ENCODE results near the gene NCAM2.

NCAM2 gene

DNA sequence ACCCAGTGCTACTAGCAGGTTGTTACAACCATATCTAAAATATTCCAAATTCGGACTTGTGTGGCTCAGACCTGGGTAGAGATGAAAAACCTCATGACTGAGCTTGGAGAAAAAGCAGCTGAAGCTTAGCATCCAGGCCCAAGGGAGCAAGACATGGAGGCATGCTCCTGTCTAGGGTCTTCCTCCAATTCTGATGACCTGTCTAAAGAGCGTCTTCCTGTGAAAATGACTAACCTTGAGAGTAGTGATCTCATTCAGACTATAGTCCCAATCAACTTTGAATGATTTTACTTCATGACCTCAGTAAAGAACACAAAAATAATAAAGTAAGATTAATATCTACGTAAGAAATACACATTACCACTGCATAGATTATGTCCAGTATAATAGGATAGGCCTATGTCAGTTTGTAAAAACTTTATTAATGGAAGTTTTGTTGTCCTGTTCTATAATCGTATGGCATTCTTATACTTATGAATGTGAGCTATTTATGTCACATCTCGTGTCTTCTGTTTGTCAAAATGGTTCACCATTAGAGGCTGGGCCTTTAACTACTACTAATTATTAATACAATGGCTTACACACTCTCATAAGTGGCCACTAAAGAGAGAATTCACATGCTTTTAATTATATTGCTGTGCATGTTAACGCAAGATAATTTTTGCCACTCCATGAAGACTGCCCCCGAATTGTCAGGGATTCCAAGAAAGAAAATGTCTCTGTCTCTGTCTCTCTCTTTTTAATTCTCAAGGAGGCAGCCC lies 201.3 kb downstream of the NCAM2 start:
- Mint-ChIP-seq H3K4me1 (peaks cover 15% of the 10 kb centered on the region), H3K9me3 (no peaks in the 10 kb centered on the region), H3K4me3 (peak overlapping the region; percentile 13 to 25), H3K27me3 (no peaks in the 10 kb centered on the region), H3K27ac (peak overlapping the region in 1 of 2 donors; percentile 71)
- DNase-seq = no peak
- ATAC-seq = no peak

DNA sequence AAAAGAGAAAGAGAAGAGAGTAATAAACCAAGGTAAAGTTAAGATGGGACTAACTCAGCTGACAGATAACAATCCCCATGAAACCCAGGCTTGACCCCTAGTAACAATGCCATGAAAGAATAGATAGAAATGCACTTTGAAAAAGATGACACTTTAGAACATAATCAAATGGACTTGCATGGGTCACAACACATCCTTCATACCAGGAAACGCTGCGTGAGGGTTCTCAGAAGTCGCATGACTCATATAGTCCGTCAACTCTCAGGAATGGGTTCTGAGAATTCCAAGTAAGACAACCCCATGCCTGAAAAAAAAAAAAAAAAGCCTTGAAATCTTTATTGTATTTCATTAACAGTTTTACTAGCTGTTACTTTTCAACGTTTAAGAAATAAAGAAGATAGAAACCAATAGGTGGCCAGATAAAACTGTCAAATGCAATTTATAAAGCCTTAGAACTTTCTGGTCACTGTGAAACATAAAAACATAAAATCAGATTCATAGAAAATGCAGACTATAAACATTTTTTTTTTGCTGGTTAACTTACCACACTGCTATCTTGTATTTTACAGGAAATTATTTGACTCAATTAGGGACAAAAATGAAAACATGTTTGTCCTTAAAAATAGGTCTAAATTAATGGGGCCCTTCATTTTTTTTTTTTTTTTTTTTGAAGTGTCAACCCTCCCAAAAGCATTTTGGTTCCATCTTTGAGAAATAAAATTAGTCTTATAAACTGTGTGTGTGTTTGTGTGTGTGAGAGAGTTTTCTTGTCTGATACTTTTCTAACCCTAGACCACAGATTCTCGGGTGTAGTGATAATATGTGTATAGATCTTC lies 202.1 kb downstream of the NCAM2 start:
- Mint-ChIP-seq H3K4me1 (peaks cover 15% of the 10 kb centered on the region), H3K27me3 (no peaks in the 10 kb centered on the region), H3K4me3 (peak overlapping the region; percentile 25 to 49), H3K9me3 (no peaks in the 10 kb centered on the region), H3K27ac (peak overlapping the region; percentile 65 to 71)
- DNase-seq (no peak), ATAC-seq (peak; percentile 60)

DNA sequence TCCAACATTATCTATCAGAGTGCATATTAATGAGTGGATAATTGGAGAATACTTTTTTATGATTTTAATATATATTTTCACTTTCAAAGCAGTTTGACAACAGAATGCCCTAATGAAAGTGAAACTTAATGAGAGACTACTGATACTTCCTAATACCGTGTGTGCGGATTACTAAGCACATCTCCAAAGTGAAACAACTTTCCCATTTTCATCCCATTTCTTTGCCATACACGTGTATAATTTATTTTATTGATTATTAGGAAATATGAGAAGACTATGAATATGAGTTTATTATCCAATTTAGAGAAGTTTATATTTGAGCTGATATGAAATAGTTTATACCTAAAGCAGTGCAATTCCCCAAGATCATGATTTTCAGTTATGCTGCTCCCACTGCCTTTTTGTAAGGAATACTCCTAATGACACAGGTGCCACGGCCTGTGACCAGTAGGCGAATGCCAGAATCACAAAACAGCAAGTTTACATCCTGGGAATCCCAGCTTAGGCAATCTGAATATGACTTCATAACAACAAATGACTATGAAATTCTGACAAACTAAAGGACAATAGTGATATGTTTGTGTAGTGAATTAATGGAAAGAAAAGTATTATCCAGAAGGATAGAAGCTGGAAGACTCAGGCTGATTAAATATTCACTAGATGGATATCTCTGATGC lies 202.9 kb downstream of the NCAM2 start:
- Mint-ChIP-seq H3K4me3 (peak overlapping the region in 1 of 2 donors; percentile 49), H3K27ac (no peak overlapping the region), H3K4me1 (peaks cover 15% of the 10 kb centered on the region), H3K9me3 (no peaks in the 10 kb centered on the region), H3K27me3 (no peaks in the 10 kb centered on the region)
- ATAC-seq (no peak), DNase-seq (no peak)

DNA sequence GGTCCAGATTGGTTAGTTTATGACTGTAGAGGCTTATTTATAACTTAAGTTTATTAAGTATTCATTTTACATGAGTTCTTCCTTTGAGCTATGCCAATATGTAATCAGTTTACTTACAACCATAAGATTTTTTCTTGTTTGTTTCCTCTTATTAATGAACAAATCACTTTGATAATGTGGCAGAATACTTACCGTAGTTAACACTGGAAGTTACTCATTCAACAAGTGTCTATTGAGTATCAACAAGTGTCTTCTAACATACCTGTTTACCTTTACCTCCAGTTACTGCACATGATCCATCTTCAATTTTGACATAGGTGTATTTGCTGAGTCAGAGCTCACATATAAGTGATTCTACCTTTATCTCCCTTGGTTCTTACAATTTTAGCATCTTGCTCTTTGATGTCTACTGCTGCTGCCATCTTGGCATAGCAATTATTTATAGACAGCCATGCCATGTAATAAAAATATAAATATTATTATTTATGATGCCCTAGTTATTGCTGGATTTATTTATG lies 205.7 kb downstream of the NCAM2 start:
- ATAC-seq (no peak), DNase-seq (no peak)
- no peak overlapping the region for H3K4me3 Mint-ChIP-seq
- no peaks in the 10 kb centered on the region for H3K27me3 Mint-ChIP-seq
- H3K4me1 Mint-ChIP-seq = peaks cover 15% of the 10 kb centered on the region
- H3K27ac Mint-ChIP-seq = no peak overlapping the region
- no peaks in the 10 kb centered on the region for H3K9me3 Mint-ChIP-seq

DNA sequence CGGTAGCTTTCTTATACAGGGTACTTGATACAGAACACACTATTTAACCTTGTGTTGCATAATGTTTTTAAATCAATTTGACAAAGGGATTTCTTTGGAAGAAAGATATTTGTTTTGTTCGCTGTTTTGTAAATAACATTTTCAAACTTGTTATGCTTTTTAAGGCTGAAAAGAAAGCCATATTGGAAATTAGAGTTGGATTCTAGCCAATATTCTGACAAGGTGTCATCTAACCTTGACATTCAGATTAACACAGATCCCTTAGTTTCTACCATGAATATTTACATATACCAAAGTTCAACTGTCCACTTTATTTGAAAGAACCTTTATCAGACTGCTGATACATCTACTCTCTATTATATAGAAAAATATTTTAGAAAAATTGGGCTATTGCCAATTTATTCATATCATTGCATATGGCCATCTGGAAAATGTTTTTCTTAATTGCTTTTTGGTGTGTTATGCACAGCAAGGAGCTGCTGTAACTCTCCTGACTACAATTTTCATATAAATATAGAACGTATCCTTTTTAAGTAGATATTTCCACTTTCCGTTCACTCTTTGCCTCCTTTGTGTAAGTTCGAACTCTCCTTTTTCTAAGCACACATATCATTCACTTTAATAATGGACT lies 206.3 kb downstream of the NCAM2 start:
- Mint-ChIP-seq H3K4me1 (peaks cover 10% of the 10 kb centered on the region), H3K27ac (no peak overlapping the region), H3K4me3 (no peak overlapping the region), H3K27me3 (no peaks in the 10 kb centered on the region), H3K9me3 (no peaks in the 10 kb centered on the region)
- ATAC-seq (no peak), DNase-seq (no peak)

DNA sequence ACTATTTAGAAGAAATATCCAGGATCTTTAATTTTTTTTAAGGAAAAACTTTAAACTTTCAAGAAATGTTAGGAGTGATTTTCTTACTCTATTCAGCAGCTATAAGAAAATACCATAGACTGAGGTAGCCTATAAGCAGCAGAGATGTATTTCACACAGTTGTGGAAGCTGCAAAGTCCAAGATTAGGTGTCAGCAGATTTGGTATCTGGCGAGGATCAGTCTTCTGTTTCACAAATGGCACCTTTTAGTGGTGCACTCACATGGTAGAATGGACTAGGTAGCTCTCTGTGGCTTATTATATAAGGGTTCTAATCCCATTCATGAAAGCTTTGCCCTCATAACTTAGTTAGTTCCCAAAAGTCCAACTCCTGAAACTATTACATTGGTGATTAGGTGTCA lies 207.4 kb downstream of the NCAM2 start:
- Mint-ChIP-seq H3K27me3 (no peaks in the 10 kb centered on the region), H3K4me1 (no peaks in the 10 kb centered on the region), H3K4me3 (no peak overlapping the region), H3K27ac (no peak overlapping the region), H3K9me3 (no peaks in the 10 kb centered on the region)
- DNase-seq (no peak), ATAC-seq (no peak)

DNA sequence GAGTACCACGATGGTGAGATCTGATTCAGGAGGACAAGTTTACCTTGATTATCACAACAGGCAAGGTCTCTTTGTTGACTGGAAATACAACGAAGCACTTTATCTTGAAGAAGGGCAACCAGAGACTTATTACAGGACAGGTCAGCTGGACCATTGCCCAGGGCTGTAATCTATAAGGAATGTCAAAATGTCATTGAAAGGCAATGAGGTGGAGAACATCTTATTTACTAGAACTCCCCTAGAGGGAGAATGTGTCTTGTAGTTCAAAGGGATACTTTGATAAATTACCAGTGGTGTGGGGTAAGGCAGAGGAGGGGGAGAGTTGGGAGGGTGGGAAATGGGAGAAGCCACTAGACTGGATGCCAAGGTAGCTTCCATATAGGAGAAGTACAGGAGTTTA lies 212.3 kb downstream of the NCAM2 start:
- Mint-ChIP-seq H3K4me3 (no peak overlapping the region), H3K4me1 (no peaks in the 10 kb centered on the region), H3K27me3 (no peaks in the 10 kb centered on the region), H3K9me3 (no peaks in the 10 kb centered on the region), H3K27ac (no peak overlapping the region)
- ATAC-seq (no peak), DNase-seq (no peak)

DNA sequence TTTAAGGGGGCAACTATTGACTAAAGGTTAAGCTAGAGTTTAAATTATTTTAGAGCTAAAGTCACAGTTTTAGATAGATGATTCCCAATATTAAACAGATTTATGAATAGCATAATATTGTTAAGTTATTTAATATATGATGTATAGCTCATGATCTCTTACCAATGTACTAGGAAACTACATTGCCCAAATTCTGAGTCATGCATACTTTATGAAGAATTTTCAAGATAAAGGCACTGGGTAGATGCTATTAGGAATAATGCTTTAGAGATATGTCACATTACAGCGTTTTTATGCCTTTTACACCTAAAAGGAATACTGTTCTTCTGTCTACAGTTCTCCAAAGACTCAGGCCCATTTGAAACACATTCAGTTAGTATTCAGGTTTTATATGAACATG lies 215.1 kb downstream of the NCAM2 start:
- no peak overlapping the region for H3K4me3 Mint-ChIP-seq
- no peak overlapping the region for H3K27ac Mint-ChIP-seq
- ATAC-seq = no peak

DNA sequence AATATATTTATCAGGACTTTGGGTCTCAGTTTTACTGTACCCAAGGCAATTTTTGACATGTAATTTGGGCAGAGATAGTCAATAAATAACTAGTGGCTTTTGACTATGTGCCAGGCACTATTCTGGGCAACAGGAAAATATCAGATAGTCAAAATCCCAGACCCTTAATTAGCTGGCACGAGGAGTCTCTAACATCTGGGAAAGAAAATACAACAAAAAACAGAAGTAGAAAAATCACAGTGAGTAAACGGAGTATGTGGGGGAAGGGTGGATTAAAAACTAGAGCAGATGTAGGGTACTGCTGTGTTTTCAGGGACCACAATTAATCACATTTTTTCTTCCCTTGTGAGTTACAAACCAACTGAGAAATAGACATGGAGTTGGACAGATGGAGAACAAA lies 217.8 kb downstream of the NCAM2 start:
- ATAC-seq (no peak), DNase-seq (no peak)
- Mint-ChIP-seq H3K27me3 (no peaks in the 10 kb centered on the region), H3K27ac (no peak overlapping the region), H3K4me1 (no peaks in the 10 kb centered on the region), H3K9me3 (peaks cover 0 to 3% of the 10 kb centered on the region in 2 donors), H3K4me3 (no peak overlapping the region)

More for the DNA sequence above, 215.1 kb downstream of the NCAM2 start:
- no peaks in the 10 kb centered on the region for H3K9me3 Mint-ChIP-seq
- no peaks in the 10 kb centered on the region for H3K4me1 Mint-ChIP-seq
- H3K27me3 Mint-ChIP-seq = no peaks in the 10 kb centered on the region
- no peak for DNase-seq

DNA sequence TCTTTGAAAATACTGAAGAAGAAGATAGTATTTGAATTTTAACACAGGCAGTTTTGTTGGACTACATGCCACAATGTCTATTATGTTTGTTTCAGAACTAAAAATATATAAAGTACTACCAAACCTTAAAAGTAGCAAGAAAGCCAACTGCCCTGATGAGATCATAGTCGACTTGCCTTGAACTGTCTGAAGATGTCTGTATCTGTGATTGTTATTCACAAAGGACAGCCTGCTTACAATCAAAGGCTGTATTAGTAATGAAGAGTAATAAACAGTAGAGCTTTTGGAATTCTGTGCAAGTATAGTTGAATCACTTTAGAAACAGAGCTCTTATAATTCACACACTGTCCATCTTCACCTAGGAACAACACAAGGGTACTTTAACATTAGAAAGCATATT lies 228.3 kb downstream of the NCAM2 start:
- H3K4me1 Mint-ChIP-seq = no peaks in the 10 kb centered on the region

DNA sequence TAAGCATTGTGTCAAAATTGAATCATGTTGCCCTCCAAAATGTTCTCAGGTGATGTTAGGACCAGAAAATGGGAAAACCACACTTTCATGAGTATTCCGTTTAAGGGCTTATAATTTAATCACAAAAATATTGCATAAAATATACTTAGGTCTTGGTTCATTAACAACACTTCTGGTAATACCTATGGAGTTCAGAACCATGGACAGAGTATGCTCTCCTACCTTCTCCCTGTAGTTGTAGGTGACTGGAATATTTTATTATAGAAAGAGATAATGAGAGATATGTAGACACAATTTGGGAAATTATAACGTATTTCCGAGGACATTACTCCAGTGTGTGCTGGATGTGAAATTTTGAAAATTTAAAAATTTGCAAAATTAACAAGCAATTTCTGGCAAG lies 232.5 kb downstream of the NCAM2 start:
- DNase-seq = no peak
- H3K27ac Mint-ChIP-seq = no peak overlapping the region
- H3K27me3 Mint-ChIP-seq = no peaks in the 10 kb centered on the region

More for the DNA sequence above, 228.3 kb downstream of the NCAM2 start:
- no peak overlapping the region for H3K27ac Mint-ChIP-seq
- DNase-seq (no peak), ATAC-seq (no peak)
- H3K9me3 Mint-ChIP-seq = peaks cover under 1 to 4% of the 10 kb centered on the region in 2 donors
- H3K27me3 Mint-ChIP-seq = no peaks in the 10 kb centered on the region
- no peak overlapping the region for H3K4me3 Mint-ChIP-seq

DNA sequence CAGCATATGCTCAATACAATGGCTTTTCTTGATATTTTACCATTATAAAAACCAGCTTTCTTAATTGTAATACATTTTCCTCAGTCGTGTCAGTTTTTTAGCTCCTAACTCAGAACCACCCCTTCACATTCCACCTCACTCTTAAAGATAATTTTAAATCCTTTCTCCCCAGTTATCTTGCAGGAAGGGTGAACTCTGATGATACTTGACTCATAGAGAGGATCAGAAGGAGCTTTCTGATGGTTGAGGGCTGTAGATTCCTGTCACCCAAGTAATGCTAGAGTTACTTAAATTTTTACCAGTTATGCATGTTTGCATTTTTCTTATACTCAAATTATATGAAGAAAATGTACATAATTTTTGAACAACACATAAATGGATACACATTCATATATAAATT lies 233.7 kb downstream of the NCAM2 start:
- Mint-ChIP-seq H3K9me3 (no peaks in the 10 kb centered on the region), H3K27ac (no peak overlapping the region), H3K4me1 (no peaks in the 10 kb centered on the region), H3K27me3 (no peaks in the 10 kb centered on the region), H3K4me3 (no peak overlapping the region)
- DNase-seq (no peak), ATAC-seq (no peak)

More for the DNA sequence above, 232.5 kb downstream of the NCAM2 start:
- Mint-ChIP-seq H3K4me3 (no peak overlapping the region), H3K4me1 (no peaks in the 10 kb centered on the region), H3K9me3 (no peaks in the 10 kb centered on the region)
- no peak for ATAC-seq

DNA sequence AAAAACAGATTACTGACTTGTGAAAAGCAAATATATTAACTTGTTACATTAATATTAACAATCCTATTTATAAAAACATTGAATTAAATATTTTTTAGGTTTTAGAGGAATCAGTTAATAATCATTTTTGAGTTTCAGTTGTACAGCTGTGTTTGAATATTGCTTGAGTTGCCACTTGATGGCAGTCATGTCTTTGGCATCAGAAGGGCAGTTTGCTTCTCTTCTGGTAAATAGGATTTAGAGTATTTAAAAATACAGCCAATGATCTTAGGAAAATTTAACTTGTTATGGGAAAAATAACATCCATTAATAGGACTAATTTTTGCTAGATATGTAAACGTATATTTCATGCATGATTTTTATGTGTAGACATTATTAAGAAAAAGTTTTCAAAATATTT lies 234.1 kb downstream of the NCAM2 start:
- H3K27me3 Mint-ChIP-seq = no peaks in the 10 kb centered on the region
- H3K27ac Mint-ChIP-seq = no peak overlapping the region
- no peak overlapping the region for H3K4me3 Mint-ChIP-seq
- ATAC-seq (no peak), DNase-seq (no peak)
- H3K4me1 Mint-ChIP-seq = no peaks in the 10 kb centered on the region
- no peaks in the 10 kb centered on the region for H3K9me3 Mint-ChIP-seq

DNA sequence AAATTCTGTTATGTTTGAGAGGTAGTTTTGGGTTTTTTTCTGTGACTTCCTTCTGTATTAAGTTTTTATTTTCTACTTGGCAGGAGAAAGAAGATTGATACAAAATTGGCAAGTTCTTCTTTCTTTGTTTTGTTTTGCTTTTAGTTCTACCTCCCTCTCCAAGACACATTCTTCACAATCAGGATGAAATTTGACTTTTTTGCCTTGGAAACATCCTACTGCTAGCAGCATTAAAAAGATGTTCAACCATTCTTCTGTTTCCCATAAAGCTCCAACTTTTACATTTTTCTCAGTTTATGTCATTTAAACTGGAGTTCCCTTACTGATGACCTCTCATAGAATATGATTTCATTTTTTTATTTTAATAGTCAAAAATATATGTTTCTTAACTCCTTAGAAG lies 234.8 kb downstream of the NCAM2 start:
- no peaks in the 10 kb centered on the region for H3K9me3 Mint-ChIP-seq
- DNase-seq = no peak
- no peak overlapping the region for H3K27ac Mint-ChIP-seq
- ATAC-seq = no peak
- no peaks in the 10 kb centered on the region for H3K27me3 Mint-ChIP-seq
- no peak overlapping the region for H3K4me3 Mint-ChIP-seq
- H3K4me1 Mint-ChIP-seq = no peaks in the 10 kb centered on the region

DNA sequence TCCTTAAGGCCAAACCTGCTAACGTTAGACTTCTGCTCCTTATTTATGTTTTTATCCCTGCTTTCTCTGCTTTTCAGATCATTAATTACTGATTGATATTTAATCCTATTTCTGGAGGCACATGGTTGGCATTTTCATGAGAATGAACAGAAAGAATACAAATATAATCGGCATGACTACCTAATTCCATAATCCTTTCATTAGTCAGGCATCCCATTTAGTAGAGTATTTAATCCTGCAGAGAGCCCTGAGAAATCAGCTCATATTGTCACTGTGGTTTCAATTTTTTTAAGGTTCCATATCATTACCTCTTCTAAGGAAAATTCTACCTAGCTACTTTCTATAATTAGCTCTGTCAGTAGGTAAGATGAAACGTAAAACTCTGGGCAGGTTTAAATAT lies 238.8 kb downstream of the NCAM2 start:
- H3K4me3 Mint-ChIP-seq = no peak overlapping the region
- H3K4me1 Mint-ChIP-seq = no peaks in the 10 kb centered on the region
- H3K9me3 Mint-ChIP-seq = no peaks in the 10 kb centered on the region
- no peaks in the 10 kb centered on the region for H3K27me3 Mint-ChIP-seq
- no peak for DNase-seq
- H3K27ac Mint-ChIP-seq = no peak overlapping the region
- no peak for ATAC-seq

All from stimulated activated naive CD8-positive, alpha-beta T cell treated with anti-CD3 and anti-CD28 coated beads, Interleukin-15, amount 100 ng/mL, for 72 hours (primary cell).